ENCODE measurements around the gene DPM3. TPM values are rescaled to one million over a fixed set of nuclear protein-coding genes. Genes with fewer than 3 reads are reported as not detected.

Gene DPM3
- total RNA-seq, 1 experiment from 2014 or later: 113 TPM

DNA sequence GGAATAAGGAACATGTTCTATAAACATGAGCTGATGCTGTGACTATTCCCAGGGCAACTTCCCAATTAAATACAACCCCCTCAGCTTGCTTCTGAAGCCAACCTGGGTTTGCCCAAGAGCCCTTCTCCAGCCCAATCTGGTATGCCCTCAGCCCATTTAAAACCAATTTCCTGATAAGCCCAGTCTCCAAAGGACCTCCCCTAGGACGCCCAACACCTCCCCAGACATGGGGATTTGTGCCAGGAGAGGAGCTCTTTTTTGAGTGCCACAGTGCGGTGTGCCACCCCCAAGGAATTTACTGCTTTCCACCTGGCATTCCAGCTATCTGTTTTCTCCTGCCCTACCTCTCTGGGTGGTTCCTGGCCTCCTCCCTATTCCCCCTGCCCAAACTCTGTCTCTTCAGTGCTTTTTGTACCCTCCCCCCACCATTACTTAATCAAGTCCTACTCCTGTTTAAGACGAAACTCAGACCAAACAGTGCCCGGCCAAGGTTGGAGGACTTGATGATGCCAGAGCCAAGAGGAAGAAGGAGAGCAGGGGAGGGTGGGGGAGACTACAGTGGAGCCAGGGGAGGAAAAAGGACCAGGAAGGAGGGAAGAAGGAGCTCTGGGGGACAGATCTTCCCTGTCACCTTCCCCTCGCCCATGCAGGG is 24.1 kb downstream of the DPM3 start:
- H3K9ac ChIP-seq (ENCODE audit: low read length): no peak overlapping the region
- H3K4me2 ChIP-seq (ENCODE audit: low read length): no peak overlapping the region
- no peaks in the 10 kb centered on the region for H3K79me2 ChIP-seq (ENCODE audit: insufficient read depth, low read length)
- intact Hi-C loops (cut with micrococcal nuclease): no loop called here
- RAD21 ChIA-PET (ENCODE audit: low non-redundant PET in 1 of 2, low total read pairs in 2 of 2, uncharacterized antibody in 2 of 2, unreplicated experiment in 2 of 2): no interaction called here
- H2AFZ ChIP-seq (ENCODE audit: low read depth, low read length, poor library complexity, severe bottlenecking): no peak overlapping the region
- TF ChIP-seq SP1 (IDR thresholded peaks at IDR 0.05; ENCODE audit: low read depth) (no peak), EZH2phosphoT487 (IDR thresholded peaks at IDR 0.05; ENCODE audit: borderline replicate concordance) (no peak), TCF7L2 (IDR thresholded peaks at IDR 0.05; ENCODE audit: borderline replicate concordance, extremely low read depth, insufficient read depth, insufficient read length) (no peak), CEBPB (IDR thresholded peaks at IDR 0.05; ENCODE audit: low read depth) (no peak), ZNF274 (IDR thresholded peaks at IDR 0.05; ENCODE audit: low read depth, low read length) (no peak)
- TF ChIP-seq, protein P1, sequence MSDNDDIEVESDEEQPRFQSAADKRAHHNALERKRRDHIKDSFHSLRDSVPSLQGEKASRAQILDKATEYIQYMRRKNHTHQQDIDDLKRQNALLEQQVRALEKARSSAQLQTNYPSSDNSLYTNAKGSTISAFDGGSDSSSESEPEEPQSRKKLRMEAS (IDR thresholded peaks at IDR 0.05): no peak
- H3K27me3 ChIP-seq (ENCODE audit: insufficient read depth, low read length): peaks cover 6% of the 10 kb centered on the region; the same call in 1 of the 2 replicates
- H4K20me1 ChIP-seq (ENCODE audit: insufficient read depth): no peaks in the 10 kb centered on the region
- H3K4me3 ChIP-seq (replicated peaks in 1 of 2; ENCODE audit: low read depth in 1 of 2, low read length in 2 of 2): no peak overlapping the region
- peaks cover 0 to 3% of the 10 kb centered on the region in 2 experiments; a peak in 1 of 4 replicates for H3K4me1 ChIP-seq (ENCODE audit: control insufficient read depth in 1 of 2, insufficient read depth in 2 of 2, low read length in 2 of 2)
- DNase-seq (ENCODE audit: low read depth, low spot score): no peak
- no peak for ATAC-seq
- H3K9me3 ChIP-seq (ENCODE audit: control insufficient read depth in 1 of 2, insufficient read depth in 1 of 2, low read depth in 1 of 2, low read length in 2 of 2): no peaks in the 10 kb centered on the region
- H3K27ac ChIP-seq (ENCODE audit: low read depth, low read length): no peak overlapping the region
- BruUV-seq (replicated peaks): no TSS peak
- CTCF ChIA-PET: interaction anchor here (0.9 to 1.4 kb wide), 3 partner anchors 25 to 57 kb away, joined by 3 to 7 read pairs (median 4); partner anchors contain the start of gene KRTCAP2
- POLR2A ChIA-PET: no interaction called here
- H3K36me3 ChIP-seq (ENCODE audit: control insufficient read depth in 1 of 2, insufficient read depth in 2 of 2, low read length in 2 of 2): no peaks in the 10 kb centered on the region
- H3K9me2 ChIP-seq (ENCODE audit: insufficient read depth): no peaks in the 10 kb centered on the region

- BruUV-seq (replicated peaks): no TSS peak
- ChIA-PET POLR2A (no interaction called here), CTCF (no interaction called here), RAD21 (ENCODE audit: low non-redundant PET in 1 of 2, low total read pairs in 2 of 2, uncharacterized antibody in 2 of 2, unreplicated experiment in 2 of 2) (no interaction called here)
- DNase-seq (ENCODE audit: low read depth, low spot score): no peak
- Histone ChIP-seq H3K9ac (ENCODE audit: low read length) (no peak overlapping the region), H3K9me2 (ENCODE audit: insufficient read depth) (no peaks in the 10 kb centered on the region), H3K79me2 (ENCODE audit: insufficient read depth, low read length) (no peaks in the 10 kb centered on the region), H3K27ac (ENCODE audit: low read depth, low read length) (no peak overlapping the region), H3K4me2 (ENCODE audit: low read length) (no peak overlapping the region), H3K27me3 (ENCODE audit: insufficient read depth, low read length) (no peaks in the 10 kb centered on the region), H3K9me3 (ENCODE audit: control insufficient read depth in 1 of 2, insufficient read depth in 1 of 2, low read depth in 1 of 2, low read length in 2 of 2) (no peaks in the 10 kb centered on the region), H4K20me1 (ENCODE audit: insufficient read depth) (no peaks in the 10 kb centered on the region), H3K4me1 (ENCODE audit: control insufficient read depth in 1 of 2, insufficient read depth in 2 of 2, low read length in 2 of 2) (peaks cover 0 to 3% of the 10 kb centered on the region in 2 experiments; a peak in 1 of 4 replicates), H2AFZ (ENCODE audit: low read depth, low read length, poor library complexity, severe bottlenecking) (no peak overlapping the region), H3K4me3 (replicated peaks in 1 of 2; ENCODE audit: low read depth in 1 of 2, low read length in 2 of 2) (no peak overlapping the region), H3K36me3 (ENCODE audit: control insufficient read depth in 1 of 2, insufficient read depth in 2 of 2, low read length in 2 of 2) (no peaks in the 10 kb centered on the region)
- no peak for ATAC-seq
- intact Hi-C loops (cut with micrococcal nuclease): loop anchor here (5.0 kb wide), 1 partner anchor 54 kb away; no protein-coding TSS in a partner anchor
- no peak for TF ChIP-seq ZBTB33 (IDR thresholded peaks at IDR 0.05; ENCODE audit: extremely low read depth, insufficient replicate concordance, low read length)
- no peak for TF ChIP-seq POLR2AphosphoS5 (IDR thresholded peaks at IDR 0.05; ENCODE audit: low read depth, low read length)
- no peak for TF ChIP-seq TCF7L2 (IDR thresholded peaks at IDR 0.05; ENCODE audit: borderline replicate concordance, extremely low read depth, insufficient read depth, insufficient read length)
- TF ChIP-seq POLR2A (IDR thresholded peaks at IDR 0.05; ENCODE audit: borderline replicate concordance, extremely low read depth, insufficient read depth, insufficient read length): no peak
- TF ChIP-seq RAD21 (IDR thresholded peaks at IDR 0.05; ENCODE audit: low read depth): no peak
- TF ChIP-seq, protein P2, sequence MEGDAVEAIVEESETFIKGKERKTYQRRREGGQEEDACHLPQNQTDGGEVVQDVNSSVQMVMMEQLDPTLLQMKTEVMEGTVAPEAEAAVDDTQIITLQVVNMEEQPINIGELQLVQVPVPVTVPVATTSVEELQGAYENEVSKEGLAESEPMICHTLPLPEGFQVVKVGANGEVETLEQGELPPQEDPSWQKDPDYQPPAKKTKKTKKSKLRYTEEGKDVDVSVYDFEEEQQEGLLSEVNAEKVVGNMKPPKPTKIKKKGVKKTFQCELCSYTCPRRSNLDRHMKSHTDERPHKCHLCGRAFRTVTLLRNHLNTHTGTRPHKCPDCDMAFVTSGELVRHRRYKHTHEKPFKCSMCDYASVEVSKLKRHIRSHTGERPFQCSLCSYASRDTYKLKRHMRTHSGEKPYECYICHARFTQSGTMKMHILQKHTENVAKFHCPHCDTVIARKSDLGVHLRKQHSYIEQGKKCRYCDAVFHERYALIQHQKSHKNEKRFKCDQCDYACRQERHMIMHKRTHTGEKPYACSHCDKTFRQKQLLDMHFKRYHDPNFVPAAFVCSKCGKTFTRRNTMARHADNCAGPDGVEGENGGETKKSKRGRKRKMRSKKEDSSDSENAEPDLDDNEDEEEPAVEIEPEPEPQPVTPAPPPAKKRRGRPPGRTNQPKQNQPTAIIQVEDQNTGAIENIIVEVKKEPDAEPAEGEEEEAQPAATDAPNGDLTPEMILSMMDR (IDR thresholded peaks at IDR 0.05 in 2 of 3, conservative IDR thresholded peaks at IDR 0.05 in 1 of 3; ENCODE audit: borderline replicate concordance in 1 of 3, insufficient read depth in 1 of 3, low read depth in 2 of 3, low read length in 2 of 3): no peak
- no peak for TF ChIP-seq ZNF274 (IDR thresholded peaks at IDR 0.05; ENCODE audit: low read depth, low read length)
- no peak for TF ChIP-seq SRF (IDR thresholded peaks at IDR 0.05; ENCODE audit: low read depth)
- TF ChIP-seq FOSL1 (IDR thresholded peaks at IDR 0.05; ENCODE audit: low read depth): no peak
- no peak for TF ChIP-seq EZH2phosphoT487 (IDR thresholded peaks at IDR 0.05; ENCODE audit: borderline replicate concordance)
- TF ChIP-seq EGR1 (IDR thresholded peaks at IDR 0.05; ENCODE audit: low read depth): no peak
- TF ChIP-seq SP1 (IDR thresholded peaks at IDR 0.05; ENCODE audit: low read depth): no peak
- no peak for TF ChIP-seq JUND (IDR thresholded peaks at IDR 0.05)
These were observed 26.8 kb downstream of the DPM3 start for GRCh38 chr1:155113450-155113980.

All from HCT116 (cell line).